ENCODE results near the gene TBCCD1. TPM values are rescaled to one million over a fixed set of nuclear protein-coding genes. Genes with fewer than 3 reads are reported as not detected.
"Not testable (repeated sequence)": the region's sequence is repeated elsewhere in the genome, so short reads cannot be mapped to it uniquely, and the experiment has no call there.

TBCCD1 gene
- total RNA-seq, 2 experiments from 2014 or later, result 10.6 to 12.1 TPM

DNA sequence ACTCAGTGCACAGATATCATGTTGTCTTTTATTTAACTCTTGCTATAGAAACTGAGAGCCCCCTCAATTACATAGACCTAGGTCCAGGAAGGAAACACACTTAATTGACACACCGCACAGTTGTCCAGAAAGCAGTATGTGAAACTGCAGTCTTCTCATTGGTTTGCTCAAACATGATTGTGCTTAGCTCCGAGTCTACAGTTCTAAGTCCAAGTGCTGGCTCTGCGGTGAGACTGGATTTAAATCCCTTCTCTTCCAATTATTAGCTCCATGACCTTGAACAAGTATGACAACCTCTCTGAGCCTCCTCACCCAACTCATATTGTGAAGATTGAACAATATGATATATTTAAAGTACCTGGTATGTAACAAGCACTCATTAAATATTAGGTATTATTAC lies 26.7 kb upstream of the TBCCD1 start:
- peaks cover 2% of the 10 kb centered on the region for H3K27me3 Mint-ChIP-seq
- no peak for DNase-seq
- intact Hi-C loops (cut with micrococcal nuclease), result no loop called here
- ChIA-PET CTCF (interaction anchor here (1.2 kb wide), 1 partner anchor 21 kb away, joined by 5 read pairs; no protein-coding TSS in a partner anchor), POLR2A (no interaction called here)
- H3K36me3 Mint-ChIP-seq, result no peaks in the 10 kb centered on the region
- H3K4me3 Mint-ChIP-seq, result no peak overlapping the region
- no peaks in the 10 kb centered on the region for H3K9me3 Mint-ChIP-seq
- H3K27ac Mint-ChIP-seq, result no peak overlapping the region
- H3K4me1 Mint-ChIP-seq (ENCODE audit: low read depth), result peaks cover 16% of the 10 kb centered on the region

DNA sequence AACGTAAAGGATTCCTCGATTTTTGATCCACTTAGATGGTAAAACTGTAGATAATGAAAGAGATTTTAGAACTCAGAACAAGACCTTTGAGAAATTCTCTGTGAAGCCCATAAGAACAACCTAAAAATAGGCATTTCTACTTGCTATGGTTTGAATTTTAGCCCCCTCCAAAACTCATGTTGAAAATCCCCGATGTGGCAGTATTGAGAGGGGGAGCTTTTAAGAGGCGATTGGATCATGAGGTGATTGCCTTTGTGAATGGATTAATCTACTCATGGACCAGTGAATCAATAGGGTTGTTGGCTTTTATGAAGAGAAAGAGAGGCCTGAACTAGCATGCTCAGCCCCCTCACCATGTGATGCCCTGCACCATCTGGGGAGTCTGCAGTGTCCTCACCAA lies 25.5 kb upstream of the TBCCD1 start:
- H3K4me3 Mint-ChIP-seq, result no peak overlapping the region
- no peaks in the 10 kb centered on the region for H3K36me3 Mint-ChIP-seq
- H3K9me3 Mint-ChIP-seq, result no peaks in the 10 kb centered on the region
- ChIA-PET POLR2A (no interaction called here), CTCF (interaction anchor here (0.6 to 1.2 kb wide), 2 partner anchors 22 to 24 kb away, joined by 3 to 5 read pairs; no protein-coding TSS in a partner anchor)
- peaks cover 22% of the 10 kb centered on the region for H3K4me1 Mint-ChIP-seq (ENCODE audit: low read depth)
- intact Hi-C loops (cut with micrococcal nuclease), result no loop called here
- H3K27ac Mint-ChIP-seq, result no peak overlapping the region
- DNase-seq, result no peak
- peaks cover 2% of the 10 kb centered on the region for H3K27me3 Mint-ChIP-seq

- DNase-seq, result no peak
- peaks cover 22% of the 10 kb centered on the region for H3K4me1 Mint-ChIP-seq (ENCODE audit: low read depth)
- intact Hi-C loops (cut with micrococcal nuclease), result loop anchor here (1.0 to 2.0 kb wide), 2 partner anchors 20 to 26 kb away; partner anchors contain the start of gene DNAJB11
- no peak overlapping the region for H3K27ac Mint-ChIP-seq
- ChIA-PET CTCF (interaction anchor here (1.1 to 2.4 kb wide), 3 partner anchors 23 to 49 kb away, joined by 3 to 20 read pairs (median 11); partner anchors contain the start of gene AHSG), POLR2A (no interaction called here)
- H3K36me3 Mint-ChIP-seq, result no peaks in the 10 kb centered on the region
- no peaks in the 10 kb centered on the region for H3K27me3 Mint-ChIP-seq
- H3K9me3 Mint-ChIP-seq, result no peaks in the 10 kb centered on the region
- no peak overlapping the region for H3K4me3 Mint-ChIP-seq
Measured at GRCh38 chr3:186590580-186591295, 23.6 kb upstream of the TBCCD1 start.

DNA sequence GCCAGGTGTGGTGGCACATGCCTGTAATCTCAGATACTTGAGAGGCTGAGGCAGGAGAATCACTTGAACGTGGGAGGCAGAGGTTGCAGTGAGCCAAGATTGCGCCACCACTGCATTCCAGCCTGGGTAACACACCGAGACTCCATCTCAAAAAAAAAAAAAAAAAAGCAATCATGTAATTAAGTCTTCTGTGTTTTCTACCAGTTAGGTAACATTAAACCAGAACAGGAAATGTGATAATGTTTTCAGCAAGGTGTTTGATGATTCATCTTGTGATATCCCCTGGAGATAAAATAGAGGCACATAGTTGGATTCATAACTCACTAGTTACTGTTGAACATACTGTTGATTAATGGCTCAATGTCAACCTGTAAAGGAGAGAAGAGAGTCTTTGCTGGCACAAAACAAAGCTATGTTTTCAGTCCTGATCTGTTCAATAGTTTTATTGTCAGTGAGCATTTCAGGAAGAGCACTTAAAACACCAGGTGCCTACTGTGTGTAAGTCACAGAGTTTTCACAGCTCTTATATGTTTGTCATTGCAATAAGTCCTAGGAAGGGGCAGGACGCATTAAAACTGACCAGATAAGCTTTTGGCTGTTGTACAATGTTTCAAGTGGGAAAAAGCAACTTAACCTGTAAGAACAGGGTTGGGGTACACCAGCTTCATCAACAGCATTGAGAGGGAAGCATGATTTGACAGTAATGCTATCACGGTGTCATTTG lies 22.9 kb upstream of the TBCCD1 start:
- no peaks in the 10 kb centered on the region for H3K9me3 Mint-ChIP-seq
- peaks cover 5% of the 10 kb centered on the region for H3K36me3 Mint-ChIP-seq
- H3K4me3 Mint-ChIP-seq, result no peak overlapping the region
- intact Hi-C loops (cut with micrococcal nuclease), result loop anchor here (1.0 to 2.0 kb wide), 2 partner anchors 20 to 27 kb away; partner anchors contain the start of gene DNAJB11
- H3K4me1 Mint-ChIP-seq (ENCODE audit: low read depth), result peaks cover 22% of the 10 kb centered on the region
- ChIA-PET POLR2A (no interaction called here), CTCF (interaction anchor here (1.1 to 2.4 kb wide), 3 partner anchors 24 to 49 kb away, joined by 3 to 20 read pairs (median 11); partner anchors contain the start of gene AHSG)
- H3K27ac Mint-ChIP-seq, result peak overlapping the region; percentile 26
- no peaks in the 10 kb centered on the region for H3K27me3 Mint-ChIP-seq
- DNase-seq, result peak; percentile 29

GRCh38 chr3:186589121-186589520 lies 22.0 kb upstream of the TBCCD1 start:
- Mint-ChIP-seq H3K9me3 (no peaks in the 10 kb centered on the region), H3K4me1 (ENCODE audit: low read depth) (peaks cover 22% of the 10 kb centered on the region), H3K27me3 (no peaks in the 10 kb centered on the region), H3K27ac (no peak overlapping the region), H3K4me3 (no peak overlapping the region), H3K36me3 (peaks cover 13% of the 10 kb centered on the region)
- CTCF ChIA-PET, result interaction anchor here (0.7 to 1.1 kb wide), 2 partner anchors 24 to 28 kb away, joined by 3 to 5 read pairs; partner anchors contain the start of gene AHSG
- intact Hi-C loops (cut with micrococcal nuclease), result no loop called here
- DNase-seq, result no peak
- POLR2A ChIA-PET, result no interaction called here

- POLR2A ChIA-PET, result no interaction called here
- intact Hi-C loops (cut with micrococcal nuclease), result no loop called here
- no peak overlapping the region for H3K4me3 Mint-ChIP-seq
- peak overlapping the region; percentile 48 for H3K27ac Mint-ChIP-seq
- no peaks in the 10 kb centered on the region for H3K9me3 Mint-ChIP-seq
- H3K27me3 Mint-ChIP-seq, result no peaks in the 10 kb centered on the region
- H3K4me1 Mint-ChIP-seq (ENCODE audit: low read depth), result peaks cover 22% of the 10 kb centered on the region
- H3K36me3 Mint-ChIP-seq, result peaks cover 16% of the 10 kb centered on the region
- no peak for DNase-seq
- CTCF ChIA-PET, result interaction anchor here (0.7 to 1.1 kb wide), 2 partner anchors 24 to 28 kb away, joined by 3 to 5 read pairs; partner anchors contain the start of gene AHSG
Measured at GRCh38 chr3:186588632-186589031, 21.5 kb upstream of the TBCCD1 start.

GRCh38 chr3:186587183-186587582 lies 20.0 kb upstream of the TBCCD1 start:
- DNase-seq, result no peak
- Mint-ChIP-seq H3K36me3 (peaks cover 25% of the 10 kb centered on the region), H3K9me3 (no peaks in the 10 kb centered on the region), H3K27me3 (no peaks in the 10 kb centered on the region), H3K4me1 (ENCODE audit: low read depth) (peaks cover 22% of the 10 kb centered on the region), H3K4me3 (no peak overlapping the region), H3K27ac (no peak overlapping the region)
- CTCF ChIA-PET, result interaction anchor here (1.0 to 2.3 kb wide), 4 partner anchors 10 to 604 kb away, joined by 3 to 13 read pairs (median 4); no protein-coding TSS in a partner anchor
- intact Hi-C loops (cut with micrococcal nuclease), result no loop called here
- POLR2A ChIA-PET, result interaction anchor here (0.7 to 1.0 kb wide), 2 partner anchors 18 to 38 kb away, joined by 3 read pairs; no protein-coding TSS in a partner anchor

GRCh38 chr3:186586245-186586644 lies 19.1 kb upstream of the TBCCD1 start:
- Mint-ChIP-seq H3K36me3 (peaks cover 31% of the 10 kb centered on the region), H3K4me1 (ENCODE audit: low read depth) (peaks cover 22% of the 10 kb centered on the region)
- intact Hi-C loops (cut with micrococcal nuclease); DNase-seq; H3K27me3 Mint-ChIP-seq; H3K4me3 Mint-ChIP-seq; H3K27ac Mint-ChIP-seq; H3K9me3 Mint-ChIP-seq: not testable (repeated sequence)
- CTCF ChIA-PET, result interaction anchor here (0.7 to 2.3 kb wide), 3 partner anchors 10 to 603 kb away, joined by 3 to 13 read pairs (median 3); no protein-coding TSS in a partner anchor
- POLR2A ChIA-PET, result interaction anchor here (0.7 kb wide), 1 partner anchor 37 kb away, joined by 3 read pairs; no protein-coding TSS in a partner anchor

- DNase-seq, result no peak
- intact Hi-C loops (cut with micrococcal nuclease), result no loop called here
- ChIA-PET POLR2A (interaction anchor here (2.6 kb wide), 1 partner anchor 13 kb away, joined by 10 read pairs; the partner anchor contains the start of gene DNAJB11), CTCF (interaction anchor here (0.6 to 1.8 kb wide), 4 partner anchors 11 to 237 kb away, joined by 3 to 6 read pairs (median 4); no protein-coding TSS in a partner anchor)
- Mint-ChIP-seq H3K27me3 (no peaks in the 10 kb centered on the region), H3K27ac (no peak overlapping the region), H3K36me3 (peaks cover 34% of the 10 kb centered on the region), H3K4me3 (no peak overlapping the region), H3K4me1 (ENCODE audit: low read depth) (peaks cover 6% of the 10 kb centered on the region), H3K9me3 (no peaks in the 10 kb centered on the region)
Measured at GRCh38 chr3:186583831-186584230, 16.7 kb upstream of the TBCCD1 start.

DNA sequence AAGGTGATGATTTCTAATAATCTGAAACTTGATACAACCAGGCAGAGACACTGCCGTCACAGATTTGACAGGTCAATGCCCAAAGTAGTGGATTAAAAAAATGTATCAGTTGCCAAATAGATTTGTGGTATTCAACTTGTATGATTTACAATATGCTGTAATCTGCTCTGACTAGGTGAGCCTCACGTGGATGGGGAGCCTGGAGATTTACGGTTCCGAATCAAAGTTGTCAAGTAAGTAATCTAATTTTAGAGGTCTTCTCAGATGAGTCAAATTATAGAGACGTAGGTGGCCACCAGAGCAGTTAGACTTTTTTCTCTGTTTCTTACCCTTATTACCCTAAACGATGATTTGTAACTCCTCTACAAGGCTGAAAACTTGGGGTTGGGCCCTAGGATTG lies 15.4 kb upstream of the TBCCD1 start:
- ChIA-PET POLR2A (interaction anchor here (2.6 kb wide), 1 partner anchor 12 kb away, joined by 10 read pairs; the partner anchor contains the start of gene DNAJB11), CTCF (interaction anchor here (0.8 kb wide), 2 partner anchors 32 to 42 kb away, joined by 3 read pairs; no protein-coding TSS in a partner anchor)
- Mint-ChIP-seq H3K4me1 (ENCODE audit: low read depth) (peaks cover 2% of the 10 kb centered on the region), H3K27ac (no peak overlapping the region), H3K9me3 (no peaks in the 10 kb centered on the region), H3K27me3 (no peaks in the 10 kb centered on the region), H3K4me3 (no peak overlapping the region), H3K36me3 (peaks cover 39% of the 10 kb centered on the region)
- DNase-seq, result no peak
- intact Hi-C loops (cut with micrococcal nuclease), result no loop called here

GRCh38 chr3:186580785-186581184 lies 13.6 kb upstream of the TBCCD1 start:
- ChIA-PET POLR2A (interaction anchor here (1.7 kb wide), 1 partner anchor 11 kb away, joined by 5 read pairs; the partner anchor contains the start of gene DNAJB11), CTCF (interaction anchor here (0.6 to 1.3 kb wide), 4 partner anchors 11 to 193 kb away, joined by 3 to 4 read pairs (median 3); partner anchors contain the start of gene DNAJB11)
- DNase-seq, result no peak
- intact Hi-C loops (cut with micrococcal nuclease), result no loop called here
- peaks cover 43% of the 10 kb centered on the region for H3K36me3 Mint-ChIP-seq
- peaks cover 4% of the 10 kb centered on the region for H3K4me1 Mint-ChIP-seq (ENCODE audit: low read depth)
- no peaks in the 10 kb centered on the region for H3K27me3 Mint-ChIP-seq
- no peak overlapping the region for H3K27ac Mint-ChIP-seq
- no peaks in the 10 kb centered on the region for H3K9me3 Mint-ChIP-seq
- H3K4me3 Mint-ChIP-seq, result no peak overlapping the region
